NK-92 treated with Interleukin-12 subunit alpha and Interleukin-12 subunit beta, amount 100 ng/mL, for 24 hours (cell line): ENCODE results near the gene GPR55.
A peak's percentile ranks its signal among the peaks of the same experiment; 100 is the strongest.
"Not testable (repeated sequence)": the region's sequence is repeated elsewhere in the genome, so short reads cannot be mapped to it uniquely, and the experiment has no call there.

Experiments
- DNase-seq: peaks from one replicate; lab custom pipeline; 2025; lab: John Stamatoyannopoulos, UW

GPR55 gene, protein sequence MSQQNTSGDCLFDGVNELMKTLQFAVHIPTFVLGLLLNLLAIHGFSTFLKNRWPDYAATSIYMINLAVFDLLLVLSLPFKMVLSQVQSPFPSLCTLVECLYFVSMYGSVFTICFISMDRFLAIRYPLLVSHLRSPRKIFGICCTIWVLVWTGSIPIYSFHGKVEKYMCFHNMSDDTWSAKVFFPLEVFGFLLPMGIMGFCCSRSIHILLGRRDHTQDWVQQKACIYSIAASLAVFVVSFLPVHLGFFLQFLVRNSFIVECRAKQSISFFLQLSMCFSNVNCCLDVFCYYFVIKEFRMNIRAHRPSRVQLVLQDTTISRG

DNA sequence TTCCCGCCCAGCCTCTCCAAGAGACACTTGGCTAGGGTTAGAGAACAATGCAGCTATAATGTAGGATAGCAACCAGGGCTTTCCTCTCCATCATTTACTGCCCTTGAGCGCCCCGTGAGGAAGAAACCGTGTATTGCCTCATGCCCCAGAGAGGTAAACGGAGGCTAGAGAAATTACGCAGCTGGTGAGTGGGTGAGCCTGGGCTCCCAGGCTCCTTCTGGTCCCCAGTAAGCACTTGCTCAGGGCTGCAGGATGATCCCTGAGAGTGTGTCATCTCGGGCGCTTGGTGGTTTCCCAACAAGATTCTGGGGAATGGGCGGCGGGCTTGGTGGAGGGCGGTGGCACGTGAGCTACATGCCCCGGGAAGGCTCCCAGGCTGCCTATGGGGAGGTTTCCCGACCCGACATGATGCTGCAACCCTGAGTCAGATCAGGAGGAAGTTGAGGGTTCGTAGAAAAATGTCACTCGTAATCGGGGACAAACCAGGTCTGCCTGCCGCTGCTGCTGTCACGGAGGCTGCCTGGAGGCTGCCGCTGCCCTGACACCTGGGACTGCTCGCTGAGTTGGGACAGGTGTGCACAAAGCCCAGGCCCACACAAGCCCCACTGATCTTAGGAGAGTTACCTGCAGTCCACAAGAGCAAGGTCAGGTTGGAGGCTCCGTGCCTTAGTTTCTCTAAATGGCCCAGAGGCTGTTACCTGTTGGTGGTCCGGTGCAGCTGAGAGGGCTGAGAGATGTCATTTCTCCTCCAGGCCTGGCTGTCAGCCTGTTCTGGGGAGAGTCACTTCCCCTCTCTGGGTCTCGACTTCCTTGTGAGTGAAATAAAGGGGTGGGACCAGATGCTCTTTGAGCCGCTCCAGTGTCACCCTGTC lies at the start of gene GPR55:
GPR55 (minus strand) TSS at position 773 of the 872 bp plus-strand sequence. CDS start 14,280 bp downstream, outside the sequence.
- DNase-seq: no peak

DNA sequence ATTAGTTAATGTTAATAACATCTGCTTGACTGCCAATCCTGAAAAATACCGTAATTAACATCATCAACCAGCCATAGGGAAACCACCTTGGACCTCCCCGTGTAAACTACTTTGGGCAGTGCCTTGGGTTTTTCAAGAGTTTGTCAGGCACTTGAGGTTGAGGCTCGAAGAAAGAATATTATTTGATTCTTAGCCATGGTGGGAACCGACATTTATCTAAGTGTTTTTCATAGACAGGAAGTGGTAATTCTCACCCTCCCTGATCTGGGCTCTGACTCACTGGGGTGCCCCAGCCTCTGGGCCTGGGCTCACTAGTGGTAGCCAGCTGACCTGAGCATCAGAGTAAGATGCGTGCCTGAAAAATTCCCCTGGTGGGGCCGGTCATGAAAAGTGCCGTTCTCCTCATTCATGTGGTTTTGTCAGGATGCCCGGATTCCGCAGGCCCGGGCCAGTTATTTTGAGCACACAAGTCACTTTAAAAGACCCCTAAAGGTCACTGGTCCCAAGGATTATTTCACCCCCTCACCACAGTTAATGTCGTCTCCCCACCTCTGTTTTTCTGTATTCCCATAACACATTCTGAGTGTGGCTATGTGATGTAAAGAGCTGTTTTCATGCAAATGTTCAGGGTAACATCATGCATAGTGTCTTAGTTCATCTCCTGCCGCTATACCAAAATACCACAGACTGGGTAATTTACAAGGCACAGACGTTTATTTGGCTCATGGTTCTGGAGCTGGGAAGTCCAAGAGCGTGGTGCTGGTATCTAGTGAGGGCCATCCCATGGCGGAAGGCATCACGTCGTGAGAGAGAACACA lies 49.3 kb upstream of the GPR55 start:
- DNase-seq: peak; percentile 89

DNA sequence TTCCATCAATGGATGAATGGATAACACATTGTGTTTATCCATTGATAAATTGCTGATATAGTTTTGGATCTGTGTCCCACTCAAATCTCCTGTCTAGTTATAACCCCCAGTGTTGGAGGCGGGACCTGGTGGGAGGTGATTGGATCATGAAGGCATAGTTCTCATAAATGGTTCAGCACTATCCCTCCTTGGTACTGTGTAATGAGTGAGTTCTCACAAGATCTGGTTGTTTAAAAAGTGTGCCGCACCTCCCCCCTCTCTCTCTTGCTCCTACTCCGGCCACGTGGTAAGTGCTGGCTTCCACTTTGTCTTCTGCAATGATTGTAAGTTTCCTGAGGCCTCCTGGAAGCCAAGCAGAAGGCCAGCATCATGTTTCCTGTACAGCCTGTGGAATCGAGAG lies 47.0 kb upstream of the GPR55 start:
- no peak for DNase-seq

DNA sequence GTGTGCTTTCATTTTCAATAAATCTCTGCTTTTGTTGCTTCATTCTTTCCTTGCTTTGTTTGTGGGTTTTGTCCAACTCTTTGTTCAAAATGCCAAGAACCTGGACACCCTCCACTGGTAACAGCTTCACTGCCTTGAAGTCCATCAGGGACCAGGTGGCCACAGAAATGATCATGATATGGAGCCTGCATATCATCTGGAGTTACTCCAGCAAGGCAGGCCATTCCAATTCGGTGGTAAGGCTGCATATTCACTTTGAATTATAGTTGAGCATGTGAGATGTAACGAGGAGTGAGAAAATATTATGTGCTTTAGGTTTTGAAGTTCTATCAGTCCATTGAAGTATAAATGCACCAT lies 44.6 kb upstream of the GPR55 start:
- DNase-seq: no peak

DNA sequence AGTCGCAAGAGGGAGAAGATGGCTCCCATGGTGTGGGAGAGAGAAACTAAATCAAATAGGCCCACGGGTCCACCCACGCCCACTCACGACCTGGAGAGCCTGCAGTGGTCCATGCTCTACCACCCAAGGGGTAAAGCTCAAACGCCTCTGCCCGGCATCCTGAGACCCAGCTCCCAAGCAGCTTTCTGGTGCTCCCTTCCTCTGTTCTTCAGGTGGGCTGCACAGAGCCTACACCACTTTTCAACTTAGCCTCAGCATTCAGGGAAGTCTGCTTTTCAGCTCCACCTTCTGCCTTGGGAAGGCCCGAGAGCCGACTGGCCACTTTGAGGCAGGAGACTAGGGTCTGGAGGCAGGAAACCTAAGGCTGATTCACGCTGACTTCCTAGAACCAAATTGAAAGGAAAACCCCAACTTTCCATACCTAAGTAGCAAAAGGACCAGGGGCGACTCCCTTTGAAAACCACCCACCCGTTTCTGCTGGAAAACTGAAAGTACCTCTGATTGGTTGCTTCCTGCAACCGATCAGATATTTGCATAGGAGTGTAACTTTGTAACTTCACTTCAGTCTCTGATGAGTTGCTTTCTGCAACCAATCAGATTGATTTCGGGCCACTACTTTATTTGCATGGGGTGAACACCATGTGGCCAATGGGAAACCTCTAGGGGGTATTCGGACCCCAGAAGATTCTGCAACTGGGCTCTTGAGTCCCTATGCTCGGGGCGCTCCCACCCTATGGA lies 44.0 kb upstream of the GPR55 start:
- DNase-seq: no peak

DNA sequence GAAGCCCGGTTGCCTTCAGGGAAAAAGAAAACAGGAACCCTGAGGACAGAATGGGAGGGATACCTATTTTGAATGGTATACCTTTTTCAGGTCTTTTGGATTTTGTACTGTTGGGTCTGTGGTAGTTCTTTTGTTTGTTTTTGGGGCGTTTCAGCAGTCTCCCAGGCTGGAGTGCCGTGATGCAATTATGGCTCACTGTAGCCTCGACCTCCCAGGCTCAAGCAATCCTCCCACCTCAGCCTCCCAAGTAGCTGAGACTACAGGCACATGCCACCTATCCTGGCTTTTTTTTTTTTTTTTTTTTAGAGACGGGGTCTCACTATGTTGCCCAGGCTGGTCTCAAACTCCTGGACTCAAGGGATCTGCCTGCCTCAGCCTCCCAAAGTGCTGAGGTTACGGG lies 43.3 kb upstream of the GPR55 start:
- not testable (repeated sequence) for DNase-seq

DNA sequence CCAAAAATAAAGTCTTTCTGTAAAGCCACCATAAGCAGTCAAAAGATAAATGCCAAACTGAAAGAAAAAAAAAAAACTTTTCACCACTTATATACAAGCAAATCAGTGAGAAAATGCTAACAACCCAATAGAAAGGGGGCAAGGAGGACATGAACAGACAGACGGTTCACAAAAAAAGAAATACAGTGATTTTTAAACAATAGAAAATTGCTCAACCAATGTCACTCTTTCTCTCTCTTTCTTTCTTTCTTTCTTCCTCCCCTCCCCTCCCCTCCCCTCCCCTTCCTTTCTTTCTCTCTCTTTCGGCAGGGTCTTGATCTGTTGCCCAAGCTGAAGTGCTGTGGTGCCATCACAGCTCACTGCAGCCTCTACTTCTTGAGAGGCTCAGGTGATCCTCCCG lies 42.1 kb upstream of the GPR55 start:
- no peak for DNase-seq

DNA sequence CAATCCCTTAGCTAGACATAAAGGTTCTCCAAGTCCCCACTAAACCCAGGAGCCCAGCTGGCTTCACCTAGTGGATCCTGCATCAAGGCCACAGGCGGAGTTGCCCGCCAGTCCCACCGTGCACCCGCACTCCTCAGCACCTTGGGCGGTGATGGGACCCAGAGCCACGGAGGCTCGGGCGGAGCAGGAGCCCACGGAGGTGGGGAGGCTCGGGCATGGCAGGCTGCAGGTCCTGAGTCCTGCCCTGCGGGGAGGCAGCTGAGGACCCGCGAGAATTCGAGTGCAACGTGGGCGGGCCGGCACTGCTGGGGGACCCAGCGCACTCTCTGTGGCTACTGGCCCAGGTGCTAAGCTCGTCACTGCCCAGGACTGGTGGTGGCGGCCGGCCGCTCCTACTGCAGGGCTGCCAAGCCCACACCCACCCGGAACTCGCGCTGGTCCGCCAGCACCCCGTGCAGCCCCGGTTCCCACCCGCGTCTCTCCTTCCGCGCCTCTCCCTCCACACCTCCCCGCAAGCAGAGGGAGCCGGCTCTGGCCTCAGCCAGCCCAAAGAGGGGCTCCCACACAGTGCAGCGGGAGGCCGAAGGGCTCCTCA lies 39.2 kb upstream of the GPR55 start:
- no peak for DNase-seq

DNA sequence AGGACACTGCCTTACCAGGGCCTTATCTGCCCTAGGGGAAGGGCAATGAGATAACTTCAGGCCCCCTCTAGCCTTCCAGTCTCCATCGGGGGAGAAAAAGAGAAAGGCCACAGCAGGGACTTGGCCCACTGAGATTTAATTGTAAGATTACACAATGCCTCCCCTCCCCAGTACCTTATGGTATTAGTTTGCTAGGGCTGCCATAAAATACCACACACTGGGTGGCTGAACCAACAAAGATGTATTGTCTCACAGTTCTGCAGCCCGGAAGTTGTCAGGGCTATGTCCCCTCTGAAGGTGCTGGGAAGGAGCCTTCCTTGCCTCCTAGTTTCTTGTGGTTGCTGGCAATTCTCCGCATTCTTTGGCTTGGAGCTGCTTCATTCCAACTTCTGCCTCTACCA lies 36.0 kb upstream of the GPR55 start:
- no peak for DNase-seq

DNA sequence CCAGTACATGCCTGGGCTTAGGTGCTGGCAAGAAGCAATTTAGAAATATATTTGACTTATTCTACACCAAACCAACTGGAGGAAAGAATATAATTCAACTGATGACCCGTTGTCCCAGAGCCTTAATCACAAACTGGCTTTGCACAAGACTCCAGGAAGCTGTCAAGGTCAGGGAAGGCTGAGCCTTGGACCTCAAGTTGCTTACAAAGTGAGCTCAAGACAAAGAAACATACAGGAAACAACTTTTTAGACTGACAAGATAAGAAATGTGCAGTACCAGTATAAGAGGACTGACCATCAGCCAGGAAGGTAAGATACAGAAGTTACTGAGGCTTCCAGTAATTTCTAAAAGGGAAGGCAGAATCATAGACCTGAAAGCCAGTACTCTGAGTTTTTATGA lies 35.0 kb upstream of the GPR55 start:
- no peak for DNase-seq

DNA sequence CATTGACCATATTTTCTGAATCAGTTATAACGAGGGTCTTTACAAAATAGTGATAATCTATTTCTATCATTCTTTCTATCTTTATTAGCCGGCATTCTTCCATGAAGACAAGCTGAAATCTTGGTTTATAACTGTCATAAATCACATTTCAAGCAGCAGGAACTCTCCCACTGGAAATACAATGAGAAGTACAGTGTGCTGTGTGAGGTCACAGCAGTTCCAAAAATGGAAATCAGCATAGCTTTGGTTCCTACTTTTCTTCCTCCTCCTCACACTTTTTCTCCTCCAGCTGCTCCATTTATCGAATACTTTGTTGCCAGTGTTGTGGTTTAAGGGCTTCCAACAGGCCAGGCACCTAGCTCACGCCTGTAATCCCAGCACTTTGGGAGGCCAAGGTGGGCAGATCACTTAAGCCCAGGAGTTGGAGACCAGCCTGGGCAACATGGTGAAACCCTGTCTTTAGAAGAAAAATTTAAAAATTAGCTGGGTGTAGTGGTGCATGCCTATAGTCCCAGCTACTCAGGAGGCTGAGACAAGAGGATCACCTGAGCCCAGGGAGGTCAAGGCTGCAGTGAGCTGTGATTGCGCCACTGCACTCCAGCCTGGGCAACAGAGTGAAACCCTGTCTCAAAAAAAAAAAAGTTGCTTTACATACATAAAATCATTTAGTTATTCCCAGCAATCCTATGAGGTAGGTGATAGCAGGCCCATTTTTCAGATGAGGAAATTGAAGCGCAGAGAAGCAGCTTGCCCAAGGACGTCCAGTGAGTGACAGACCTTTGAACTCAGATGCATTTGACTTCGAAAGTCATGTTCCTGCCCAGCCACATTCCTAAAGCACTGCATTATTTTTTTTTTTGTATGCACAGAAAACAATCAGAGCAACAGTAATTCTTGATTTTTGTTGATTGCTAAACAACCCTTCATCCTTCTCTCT lies 34.0 kb upstream of the GPR55 start:
- no peak for DNase-seq

DNA sequence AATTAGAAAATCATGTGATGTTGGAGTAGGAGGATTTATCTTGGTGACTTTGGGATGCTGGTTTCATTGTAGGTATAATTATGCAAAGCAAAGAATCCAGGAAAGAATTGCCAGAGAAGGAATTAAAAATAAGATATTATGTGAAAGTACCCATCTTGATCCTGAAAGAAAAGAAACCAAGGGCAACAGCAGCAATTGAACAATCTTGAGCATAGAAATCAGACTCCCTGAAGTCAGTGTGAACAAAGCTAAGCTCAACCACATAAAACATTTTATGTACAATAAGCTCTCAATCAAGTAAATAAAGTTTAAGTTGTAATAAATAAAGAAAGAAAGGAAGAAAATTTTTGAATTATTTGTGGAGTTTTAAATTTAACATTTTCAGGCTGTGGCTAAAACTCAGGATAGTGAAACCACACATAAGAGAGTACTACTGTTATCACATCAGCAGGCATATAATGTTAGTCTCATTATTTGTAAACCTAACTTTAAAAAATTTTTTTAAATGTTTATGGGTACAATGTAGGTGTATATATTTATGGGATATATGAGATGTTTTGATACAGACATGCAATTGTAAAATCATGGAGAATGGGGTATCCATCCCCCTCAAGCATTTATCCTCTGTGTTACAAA lies 32.8 kb upstream of the GPR55 start:
- no peak for DNase-seq

DNA sequence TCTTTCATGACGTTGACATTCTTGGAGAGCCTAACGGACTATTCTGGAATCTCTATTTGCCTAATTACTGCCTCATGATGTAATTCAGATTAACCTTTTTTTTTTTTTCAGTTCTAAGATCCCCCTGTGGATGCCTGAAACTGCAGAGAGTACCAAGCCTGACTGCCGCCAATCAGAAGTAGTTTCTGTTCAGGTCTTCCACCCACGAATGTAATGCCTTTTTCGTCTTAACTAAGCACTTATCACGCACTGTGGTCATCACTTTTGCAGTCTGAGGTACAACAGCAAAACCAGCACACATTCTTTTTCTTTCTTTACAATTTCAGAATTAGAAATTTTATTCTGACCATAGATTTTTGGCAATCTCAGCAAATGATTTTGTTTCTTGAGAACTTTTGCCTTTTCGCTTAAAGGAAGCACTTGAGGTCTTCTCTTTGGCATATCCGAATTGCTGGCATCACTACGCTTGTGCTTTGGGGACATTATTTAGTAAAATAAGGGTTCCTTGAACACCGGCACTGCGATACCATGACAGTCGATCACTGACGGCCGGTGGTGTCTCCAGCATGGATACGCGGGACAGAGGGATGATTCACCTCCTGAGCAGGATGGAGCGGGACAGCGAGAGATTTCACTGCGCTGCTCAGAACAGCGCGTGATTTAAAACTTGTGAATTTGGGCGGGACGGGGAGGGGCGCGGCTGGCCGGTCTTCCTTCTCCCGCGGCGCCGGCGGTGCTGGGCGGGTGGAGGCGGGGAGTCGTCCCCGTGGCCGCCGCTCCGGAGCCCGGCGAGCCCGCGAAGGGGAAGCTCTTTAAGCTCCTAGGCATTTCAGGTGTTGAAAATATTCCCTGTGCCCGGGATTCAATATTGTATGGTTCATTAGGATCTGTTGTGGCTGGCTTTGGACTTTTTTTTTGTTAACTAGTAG lies 32.0 kb upstream of the GPR55 start:
- peak; percentile 47 for DNase-seq

DNA sequence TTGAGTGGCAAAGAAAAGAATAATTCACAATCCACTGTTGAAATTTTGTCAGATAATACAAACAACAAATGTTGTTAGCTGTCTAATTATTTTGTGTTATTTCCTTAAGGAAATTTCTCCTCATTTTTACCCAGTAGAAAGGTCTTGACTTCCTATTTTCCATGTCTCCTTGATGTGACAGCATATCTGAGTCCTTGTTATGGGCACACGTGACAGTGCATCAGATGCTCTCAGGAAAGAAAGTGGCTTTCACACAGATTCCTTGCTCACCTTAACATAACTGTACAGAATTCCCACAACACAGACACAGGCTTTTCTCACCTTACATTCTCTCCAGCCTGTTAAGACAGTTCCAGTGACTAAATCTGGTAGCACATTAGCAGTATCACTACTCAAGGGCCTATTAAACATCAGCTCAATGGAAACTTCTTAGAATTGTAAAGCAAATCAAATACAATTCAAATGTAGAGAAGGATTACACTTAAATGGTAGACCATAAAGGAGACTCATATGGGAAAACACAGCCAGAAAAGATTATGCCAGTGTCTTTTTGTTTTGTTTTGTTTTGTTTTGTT lies 30.2 kb upstream of the GPR55 start:
- DNase-seq: no peak

DNA sequence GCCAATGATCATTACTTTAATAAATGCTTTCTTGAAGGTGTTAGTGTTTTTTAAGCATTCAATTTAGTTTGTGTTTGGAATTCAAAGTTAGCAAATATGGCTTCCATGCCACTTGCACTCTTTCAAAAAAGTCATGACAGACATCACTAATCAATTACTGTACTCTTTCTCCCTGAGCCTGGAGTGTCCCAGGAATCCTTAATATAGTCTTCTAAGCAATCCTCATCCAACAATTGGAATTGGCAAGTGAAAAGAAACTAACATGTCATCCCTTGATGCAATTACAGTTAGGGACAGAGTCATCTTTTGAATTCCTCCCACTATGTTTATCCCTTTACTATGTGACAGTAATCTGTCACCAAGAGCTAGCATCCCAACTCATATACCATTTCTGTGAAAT lies 29.7 kb upstream of the GPR55 start:
- DNase-seq: no peak

DNA sequence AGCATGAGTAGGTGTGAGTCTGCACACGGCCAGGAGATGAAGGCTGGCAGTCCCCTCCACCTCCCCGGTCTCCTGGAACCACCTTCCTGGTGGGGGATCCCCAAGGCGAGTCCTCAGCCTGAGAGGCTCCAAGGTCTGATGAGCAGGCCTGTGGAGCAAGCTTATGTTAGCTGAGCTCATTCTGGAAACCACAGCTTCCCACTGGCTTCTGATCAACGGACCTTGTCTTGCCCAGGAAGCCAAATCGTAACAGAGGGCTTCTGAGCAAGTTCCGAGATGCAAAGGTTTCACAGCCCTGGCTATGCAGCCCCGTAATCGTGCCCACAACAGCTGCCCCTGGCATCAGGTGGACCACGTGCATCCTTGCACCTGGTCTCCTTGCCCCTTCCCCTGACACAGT lies 28.8 kb upstream of the GPR55 start:
- DNase-seq: no peak

DNA sequence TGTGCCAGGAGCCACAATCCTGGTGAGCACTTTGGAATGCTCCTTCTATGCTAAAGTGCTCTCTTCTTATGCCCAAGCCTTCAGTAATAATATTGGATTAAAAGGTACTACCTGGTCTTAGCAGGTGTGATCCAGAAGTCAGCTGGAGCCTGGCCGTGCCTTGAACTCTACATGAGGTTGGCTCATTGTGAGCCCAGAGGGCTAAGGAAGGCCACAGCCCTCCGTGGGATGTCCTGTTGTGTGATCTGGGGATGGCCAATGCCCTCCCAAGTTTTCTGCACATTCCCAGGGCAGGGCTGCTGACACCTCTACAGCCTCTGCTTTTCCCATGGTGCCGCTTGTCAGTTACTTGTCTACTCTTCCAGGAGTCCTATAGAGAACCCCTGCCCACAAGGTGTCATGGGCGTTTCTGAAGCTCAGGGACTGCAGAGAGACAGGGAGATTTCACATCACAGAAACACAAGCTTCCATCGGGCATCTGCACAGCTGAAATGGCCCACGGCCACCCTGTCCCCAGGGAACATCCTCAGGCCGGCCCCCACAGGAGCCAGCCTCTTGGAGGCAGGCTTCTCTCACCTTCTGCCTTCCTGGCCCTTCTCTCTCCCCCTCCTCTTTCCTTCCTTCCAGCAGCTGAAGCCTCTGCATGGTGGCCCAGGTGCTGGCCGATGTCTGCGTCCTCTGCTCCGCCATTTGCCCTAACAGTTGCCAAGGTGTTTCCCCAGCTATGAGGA lies 27.3 kb upstream of the GPR55 start:
- no peak for DNase-seq

DNA sequence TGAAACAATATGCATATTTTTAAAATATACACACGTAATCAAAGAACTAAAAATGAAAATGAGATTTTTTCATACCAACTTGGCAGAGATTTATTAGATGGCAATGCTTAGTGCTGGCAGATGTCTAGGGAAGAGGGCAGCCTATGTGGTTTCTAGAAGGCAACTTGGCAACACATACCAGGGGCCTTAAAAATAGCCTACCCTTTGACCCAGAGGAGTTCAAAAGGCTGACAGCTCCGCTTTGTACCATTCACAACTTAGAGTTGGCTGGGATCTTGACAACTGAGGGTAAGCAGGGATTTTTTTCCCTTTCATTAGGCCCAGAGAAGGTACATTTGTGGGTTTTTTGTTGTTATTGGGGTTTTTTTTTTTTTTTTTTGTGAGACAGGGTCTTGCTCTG lies 26.4 kb upstream of the GPR55 start:
- DNase-seq: no peak
